SIG-M5 treated with dmso at 0.1 percent for 504 hours (cell line): Measurements from ENCODE around the gene NUP210L.

ENCODE experiments used
- DNase-seq: peaks from one replicate; lab custom pipeline; 2025; ENCODE audit not compliant: unreplicated experiment; lab: John Stamatoyannopoulos, UW

NUP210L gene

DNA sequence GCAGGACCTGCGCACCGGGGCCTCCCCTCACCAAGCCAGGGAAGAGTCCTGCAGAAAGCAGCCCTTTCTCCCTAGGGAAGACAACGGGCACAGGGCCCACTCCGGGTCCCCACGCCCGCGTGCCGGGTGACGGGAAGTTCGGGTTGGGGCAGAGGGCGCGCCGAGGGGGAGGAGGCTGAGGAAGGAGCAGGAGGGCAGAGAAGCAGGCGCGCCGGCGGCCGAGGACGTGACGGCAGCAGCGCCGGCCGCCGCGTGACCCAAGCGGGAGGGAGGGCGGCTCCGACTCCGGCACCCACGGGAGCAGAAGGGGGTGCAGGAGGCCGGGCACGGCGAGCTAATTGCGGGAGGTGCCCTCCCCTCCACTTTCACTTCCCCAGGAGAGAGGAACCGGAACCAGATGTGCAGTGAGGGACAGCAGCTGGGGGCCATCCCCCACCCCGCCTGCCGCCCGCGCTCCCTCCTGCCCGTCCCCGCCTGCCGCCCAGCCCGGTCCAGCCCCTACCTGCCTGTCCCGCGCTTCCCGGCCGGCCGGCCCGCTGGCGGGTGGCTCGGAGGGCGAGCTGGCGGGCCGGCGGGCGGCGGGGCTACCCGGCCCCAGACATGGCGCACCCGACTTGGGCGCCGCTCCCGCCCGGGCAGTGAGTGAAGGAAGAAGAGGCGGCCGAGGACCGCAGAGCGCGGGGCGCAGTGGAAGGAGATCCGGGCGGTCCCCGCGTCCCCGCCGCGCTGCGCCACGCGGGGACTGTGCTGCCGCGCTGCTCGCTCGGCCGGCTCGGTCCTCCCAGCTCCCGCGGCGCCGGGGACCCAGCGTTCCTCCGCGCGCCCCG is 208.9 kb downstream of the NUP210L start:
- peak; percentile 99 for DNase-seq

DNA sequence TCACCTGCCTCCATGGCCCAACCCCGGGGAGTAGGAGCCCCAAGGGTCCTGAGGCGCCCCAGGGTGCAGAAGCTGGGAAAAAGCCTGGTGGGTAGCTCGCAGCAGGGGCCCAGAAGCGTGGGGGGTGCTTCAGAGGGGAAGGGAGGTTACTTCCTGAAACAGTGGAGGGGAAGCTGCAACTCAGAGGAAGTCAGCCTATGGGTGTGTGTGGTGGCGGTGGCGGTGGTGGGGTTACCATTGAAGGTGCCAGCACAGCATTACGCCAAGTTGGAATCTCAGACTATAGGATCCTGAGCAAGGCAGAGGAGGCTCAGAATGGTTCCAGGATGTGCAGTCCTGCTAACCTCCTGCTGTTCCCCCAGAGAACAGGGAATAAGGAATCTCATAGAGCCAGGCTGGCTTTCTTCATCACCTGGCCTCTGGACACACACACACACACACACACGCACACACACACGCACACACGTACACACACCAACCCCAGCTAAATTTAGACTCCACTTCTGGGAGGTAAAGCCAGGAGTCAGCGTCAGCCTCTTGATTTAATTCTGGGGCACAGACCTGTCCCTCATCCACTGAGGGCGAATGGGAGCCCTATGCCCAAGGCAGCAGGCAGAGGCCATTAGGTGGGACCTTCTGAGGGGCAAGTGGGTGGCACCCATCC is 209.6 kb downstream of the NUP210L start:
- peak; percentile 97 for DNase-seq

DNA sequence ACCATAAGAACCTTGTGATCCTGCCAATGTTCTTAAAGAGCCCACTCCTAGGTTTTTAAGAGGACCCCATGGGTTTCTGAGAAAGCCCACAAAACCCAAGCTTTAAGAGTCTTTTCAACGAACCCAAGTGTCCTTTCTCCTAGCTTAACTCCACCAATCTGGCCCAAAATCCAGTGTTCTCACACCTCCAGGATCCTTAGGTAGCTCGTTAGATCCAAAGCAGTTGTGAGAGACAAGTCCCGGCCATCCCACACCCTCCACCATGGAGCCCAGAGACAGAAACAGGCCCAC is 210.1 kb downstream of the NUP210L start:
- no peak for DNase-seq

DNA sequence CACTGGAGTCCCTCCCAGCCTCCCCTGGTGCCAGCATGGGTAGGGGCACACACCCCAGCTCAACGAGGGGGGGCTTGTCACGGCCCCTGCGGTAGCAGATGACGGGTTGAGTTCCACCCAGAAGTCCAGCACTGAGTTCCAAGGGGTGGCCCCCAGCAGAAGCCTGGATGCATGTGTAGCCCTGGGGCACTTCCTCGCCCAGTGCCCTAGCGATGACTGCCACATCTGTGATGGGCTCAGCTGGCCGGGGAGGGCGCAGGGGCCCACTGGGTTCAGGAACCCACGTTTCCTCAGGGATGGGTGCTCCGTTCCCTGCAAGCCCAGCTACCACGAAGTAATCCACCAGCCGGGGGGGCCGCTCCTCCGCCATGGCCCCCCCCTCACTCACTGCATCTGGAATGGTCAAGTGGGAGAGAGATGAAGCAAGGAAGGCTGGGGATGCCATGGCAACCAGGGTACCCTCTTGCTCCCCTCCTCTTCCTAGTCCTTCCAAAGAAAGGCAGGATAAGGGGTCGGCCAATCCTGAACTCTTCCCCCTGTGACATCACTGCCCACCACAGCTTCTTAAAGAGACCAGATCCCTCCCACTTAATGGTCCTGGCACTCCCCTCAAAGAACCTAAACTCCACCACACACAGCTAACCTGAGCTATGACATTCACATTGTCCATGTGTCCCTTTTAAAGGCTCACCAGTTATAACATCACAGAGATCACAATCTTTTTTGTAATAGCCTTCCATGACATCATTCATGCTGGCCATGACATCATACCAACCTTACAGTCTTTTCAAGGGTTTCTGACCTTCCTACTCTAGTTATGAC is 210.7 kb downstream of the NUP210L start:
- no peak for DNase-seq

DNA sequence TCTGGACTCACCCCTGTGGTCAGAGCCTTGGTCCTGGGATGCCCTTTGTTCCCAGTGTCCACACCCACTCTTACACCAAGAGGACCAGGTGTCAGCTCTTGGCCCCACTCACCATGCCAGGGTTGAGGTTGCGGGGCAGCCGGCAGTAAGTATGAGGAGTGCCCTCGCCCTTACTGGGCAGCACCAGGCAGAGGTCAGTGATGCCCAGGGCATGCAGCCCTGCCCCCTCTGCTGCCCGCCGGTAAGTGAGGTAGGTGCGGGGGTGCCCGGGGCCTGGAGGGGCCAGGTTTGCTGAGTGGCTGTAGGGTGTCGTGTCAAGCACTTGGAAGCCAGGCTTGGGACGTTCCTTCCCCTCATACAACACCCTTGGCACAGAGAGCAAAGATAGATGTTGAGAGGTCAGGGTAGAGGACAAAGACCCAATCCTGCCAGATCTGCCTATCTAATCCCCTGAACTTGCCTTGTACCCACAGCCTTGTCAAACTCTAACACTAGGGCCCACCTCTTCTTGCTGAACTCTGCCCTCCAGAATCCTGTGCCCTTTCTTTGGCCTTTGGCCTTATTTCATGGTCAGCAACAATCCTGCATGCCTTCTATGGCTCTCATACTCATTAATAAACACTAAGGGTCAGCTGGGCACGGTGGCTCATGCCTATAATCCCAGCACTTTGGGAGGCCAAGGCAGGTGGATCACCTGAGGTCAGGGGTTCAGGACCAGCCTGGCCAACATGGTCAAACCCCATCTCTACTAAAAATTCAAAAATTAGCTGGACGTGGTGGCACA is 211.9 kb downstream of the NUP210L start:
- no peak for DNase-seq
